Mucosa of rectum (tissue), 2 donors: ENCODE measurements around the gene PCYT1A.
A peak's percentile ranks its signal among the peaks of the same experiment; 100 is the strongest.
"Not testable (repeated sequence)": the region's sequence is repeated elsewhere in the genome, so short reads cannot be mapped to it uniquely, and the experiment has no call there.

Source experiments
- H3K27ac ChIP-seq, 2 donors: one replicate each; pipeline ENCODE4 v1.7.0; 2013; ENCODE audit warnings: inconsistent platforms in 2 of 2, low read depth in 2 of 2, low read length in 2 of 2
- H3K27me3 ChIP-seq, 2 donors: one replicate each; pipeline ENCODE4 v1.7.0; 2013; ENCODE audit warnings: low read length in 2 of 2; ENCODE audit not compliant: control insufficient read depth in 2 of 2, insufficient read depth in 2 of 2
- H3K36me3 ChIP-seq, 2 donors: one replicate each; pipeline ENCODE4 v1.7.0; 2013; ENCODE audit warnings: low read length in 2 of 2; ENCODE audit not compliant: control insufficient read depth in 2 of 2, insufficient read depth in 2 of 2
- H3K4me1 ChIP-seq, 2 donors: one replicate each; pipeline ENCODE4 v1.7.0; 2013; ENCODE audit warnings: low read length in 2 of 2, mild to moderate bottlenecking in 1 of 2; ENCODE audit not compliant: control insufficient read depth in 2 of 2, insufficient read depth in 2 of 2
- H3K4me3 ChIP-seq, 2 donors: one replicate each; pipeline ENCODE4 v1.7.0; 2013; ENCODE audit warnings: low read length in 2 of 2
- H3K9ac ChIP-seq, 2 donors: one replicate each; pipeline ENCODE4 v1.7.0; 2013; ENCODE audit warnings: low read length in 2 of 2, low read depth in 1 of 2, mild to moderate bottlenecking in 1 of 2
- H3K9me3 ChIP-seq, 2 donors: one replicate each; pipeline ENCODE4 v1.7.0; 2013; ENCODE audit warnings: low read length in 2 of 2; ENCODE audit not compliant: control insufficient read depth in 2 of 2
- donor health status: healthy.
- donor health status: Normal muscosa, but diverticular disease.

The PCYT1A gene

GRCh38 chr3:196207159-196207832, 80.2 kb downstream of the PCYT1A start:
- Histone ChIP-seq H3K9ac (no peak overlapping the region), H3K27ac (no peak overlapping the region), H3K36me3 (no peaks in the 10 kb centered on the region), H3K27me3 (peaks cover 0 to 3% of the 10 kb centered on the region in 2 donors), H3K4me3 (peak overlapping the region; percentile 32 to 62), H3K9me3 (no peaks in the 10 kb centered on the region), H3K4me1 (peaks cover 2 to 3% of the 10 kb centered on the region in 2 donors)

GRCh38 chr3:196205442-196206205, 81.9 kb downstream of the PCYT1A start:
- not testable (repeated sequence) for H3K9me3 ChIP-seq, H3K27ac ChIP-seq, H3K36me3 ChIP-seq, H3K9ac ChIP-seq, H3K4me1 ChIP-seq, H3K4me3 ChIP-seq, H3K27me3 ChIP-seq

GRCh38 chr3:196203846-196204245, 83.7 kb downstream of the PCYT1A start:
- Histone ChIP-seq H3K27me3 (peaks cover 0 to 3% of the 10 kb centered on the region in 2 donors), H3K36me3 (no peaks in the 10 kb centered on the region), H3K27ac (no peak overlapping the region), H3K9me3 (no peaks in the 10 kb centered on the region), H3K4me3 (no peak overlapping the region), H3K9ac (no peak overlapping the region), H3K4me1 (peaks cover 2 to 3% of the 10 kb centered on the region in 2 donors)

GRCh38 chr3:196202516-196202970, 85.0 kb downstream of the PCYT1A start:
- H3K27ac ChIP-seq = peak overlapping the region in 1 of 2 donors; percentile 48
- no peaks in the 10 kb centered on the region for H3K9me3 ChIP-seq
- peaks cover 0 to 3% of the 10 kb centered on the region in 2 donors for H3K27me3 ChIP-seq
- H3K9ac ChIP-seq = no peak overlapping the region
- peaks cover 0 to 3% of the 10 kb centered on the region in 2 donors for H3K4me1 ChIP-seq
- no peaks in the 10 kb centered on the region for H3K36me3 ChIP-seq
- H3K4me3 ChIP-seq = peak overlapping the region in 1 of 2 donors; percentile 1

GRCh38 chr3:196198771-196199753, 88.5 kb downstream of the PCYT1A start:
- Histone ChIP-seq H3K27me3 (peaks cover 0 to 3% of the 10 kb centered on the region in 2 donors), H3K4me1 (peaks cover 9 to 23% of the 10 kb centered on the region in 2 donors), H3K36me3 (no peaks in the 10 kb centered on the region), H3K9me3 (no peaks in the 10 kb centered on the region), H3K9ac (no peak overlapping the region), H3K27ac (no peak overlapping the region), H3K4me3 (no peak overlapping the region)

- Histone ChIP-seq H3K9me3 (no peaks in the 10 kb centered on the region), H3K4me3 (no peak overlapping the region), H3K27ac (no peak overlapping the region), H3K9ac (no peak overlapping the region), H3K27me3 (peaks cover 0 to under 1% of the 10 kb centered on the region in 2 donors), H3K36me3 (no peaks in the 10 kb centered on the region), H3K4me1 (peaks cover 18 to 32% of the 10 kb centered on the region in 2 donors)
Observed at GRCh38 chr3:196198081-196198675, 89.3 kb downstream of the PCYT1A start.

GRCh38 chr3:196197524-196197923, 90.0 kb downstream of the PCYT1A start:
- no peak overlapping the region for H3K27ac ChIP-seq
- no peaks in the 10 kb centered on the region for H3K9me3 ChIP-seq
- no peaks in the 10 kb centered on the region for H3K36me3 ChIP-seq
- peaks cover 24 to 36% of the 10 kb centered on the region in 2 donors for H3K4me1 ChIP-seq
- no peak overlapping the region for H3K9ac ChIP-seq
- no peak overlapping the region for H3K4me3 ChIP-seq
- H3K27me3 ChIP-seq = no peaks in the 10 kb centered on the region

GRCh38 chr3:196195664-196196265, 91.8 kb downstream of the PCYT1A start:
- Histone ChIP-seq H3K4me3 (no peak overlapping the region), H3K4me1 (peaks cover 32 to 43% of the 10 kb centered on the region in 2 donors), H3K36me3 (no peaks in the 10 kb centered on the region), H3K9ac (peak overlapping the region in 1 of 2 donors; percentile 11), H3K27me3 (no peaks in the 10 kb centered on the region), H3K27ac (no peak overlapping the region), H3K9me3 (no peaks in the 10 kb centered on the region)

- Histone ChIP-seq H3K9ac (peak overlapping the region in 1 of 2 donors; percentile 54), H3K27ac (peak overlapping the region; percentile 78 to 85), H3K4me3 (no peak overlapping the region), H3K27me3 (no peaks in the 10 kb centered on the region), H3K36me3 (no peaks in the 10 kb centered on the region), H3K9me3 (no peaks in the 10 kb centered on the region), H3K4me1 (peaks cover 35 to 46% of the 10 kb centered on the region in 2 donors)
Observed at GRCh38 chr3:196194542-196194915, 93.0 kb downstream of the PCYT1A start.
